Hematopoietic multipotent progenitor cell treated with erythropoietin and hydrocortisone succinate and interleukin-3 and kit ligand, for 17 days (in vitro differentiated cells): ENCODE measurements around the gene GALP.
"Not testable (repeated sequence)": the region's sequence is repeated elsewhere in the genome, so short reads cannot be mapped to it uniquely, and the experiment has no call there.

Experiments used
- DNase-seq: peaks from one replicate; pipeline ENCODE4 v3.0.0-alpha.2; 2015; ENCODE audit warnings: low spot score

Gene GALP

GRCh38 chr19:56191115-56191514 is 15.3 kb downstream of the GALP start:
- DNase-seq, result no peak

GRCh38 chr19:56191711-56192110 is 15.9 kb downstream of the GALP start:
- no peak for DNase-seq

- no peak for DNase-seq
Measured at GRCh38 chr19:56193981-56194640, 18.3 kb downstream of the GALP start.

GRCh38 chr19:56197646-56198045 is 21.8 kb downstream of the GALP start, which contains the start of gene ZSCAN5B:
Gene ZSCAN5B, minus strand, starts transcription at chr19:56197783. Its CDS starts 4,731 bp downstream, at chr19:56193052.
- not testable (repeated sequence) for DNase-seq

GRCh38 chr19:56199687-56200086 is 23.9 kb downstream of the GALP start:
- no peak for DNase-seq

GRCh38 chr19:56201973-56202372 is 26.2 kb downstream of the GALP start, which contains the start of gene ZSCAN5C:
Gene ZSCAN5C, plus strand, starts transcription at chr19:56202273. Its CDS starts 3,641 bp downstream, at chr19:56205914.
- DNase-seq, result no peak

- not testable (repeated sequence) for DNase-seq
Measured at GRCh38 chr19:56207581-56207980, 31.8 kb downstream of the GALP start.

GRCh38 chr19:56209091-56209490 is 33.3 kb downstream of the GALP start:
- no peak for DNase-seq

- DNase-seq, result not testable (repeated sequence)
Measured at GRCh38 chr19:56210036-56210435, 34.2 kb downstream of the GALP start.

GRCh38 chr19:56211718-56212117 is 35.9 kb downstream of the GALP start:
- DNase-seq, result no peak

- DNase-seq, result no peak
Measured at GRCh38 chr19:56217039-56217949, 41.5 kb downstream of the GALP start.

GRCh38 chr19:56218961-56219360 is 43.2 kb downstream of the GALP start:
- no peak for DNase-seq

- not testable (repeated sequence) for DNase-seq
Measured at GRCh38 chr19:56221442-56221841, 45.6 kb downstream of the GALP start.

- no peak for DNase-seq
Measured at GRCh38 chr19:56221851-56222250, 46.0 kb downstream of the GALP start.

- no peak for DNase-seq
Measured at GRCh38 chr19:56222901-56223300, 47.1 kb downstream of the GALP start.

- no peak for DNase-seq
Measured at GRCh38 chr19:56223481-56223880, 47.7 kb downstream of the GALP start.
